ENCODE results near the gene B3GALT6.

The B3GALT6 gene

GRCh38 chr1:1274931-1275431 lies 42.9 kb downstream of the B3GALT6 start:
- Histone ChIP-seq H3K9ac (ENCODE audit: low read length) (no peak overlapping the region), H3K4me3 (ENCODE audit: low read depth, low read length) (no peak overlapping the region), H3K9me3 (ENCODE audit: insufficient read depth, low read depth, low read length) (peaks cover 4% of the 10 kb centered on the region), H3K79me1 (ENCODE audit: low read length) (peaks cover 9% of the 10 kb centered on the region), H3K36me3 (ENCODE audit: control insufficient read depth in 1 of 2, insufficient read depth in 2 of 2, low read length in 2 of 2) (peaks cover 5 to 10% of the 10 kb centered on the region in 2 experiments), H3K4me2 (ENCODE audit: low read length) (no peak overlapping the region), H2BK5ac (ENCODE audit: low read depth, low read length, poor library complexity) (no peak overlapping the region), H2BK12ac (ENCODE audit: low read length) (no peak overlapping the region), H3K27ac (ENCODE audit: low read depth, low read length) (no peak overlapping the region), H2BK120ac (ENCODE audit: insufficient read depth, low read length, poor library complexity) (no peak overlapping the region), H4K12ac (ENCODE audit: low read depth, low read length) (no peak overlapping the region), H4K8ac (ENCODE audit: low read depth, low read length) (no peak overlapping the region), H3K23ac (ENCODE audit: low read length) (no peak overlapping the region), H3K4me1 (ENCODE audit: control insufficient read depth in 1 of 2, insufficient read depth in 2 of 2, low read length in 2 of 2) (peaks cover 13 to 20% of the 10 kb centered on the region in 2 experiments), H3K14ac (ENCODE audit: low read length) (no peak overlapping the region), H2AFZ (ENCODE audit: insufficient read depth, low read length, poor library complexity) (no peak overlapping the region), H3K27me3 (ENCODE audit: insufficient read depth, low read length) (no peaks in the 10 kb centered on the region), H4K91ac (ENCODE audit: low read depth, low read length) (no peak overlapping the region), H3K4ac (ENCODE audit: low read depth, low read length) (no peak overlapping the region), H2AK5ac (ENCODE audit: low read length) (no peak overlapping the region), H3K79me2 (ENCODE audit: control insufficient read depth, insufficient read depth, low read length, poor library complexity) (peaks cover 25% of the 10 kb centered on the region), H3K18ac (ENCODE audit: low read length) (no peak overlapping the region)
- no CpG with 5 or more reads among the region's 15 CpGs for WGBS (ENCODE audit: extremely low coverage, insufficient coverage, insufficient read length)
- peak; percentile 45 to 50 for DNase-seq

GRCh38 chr1:1275836-1276235 lies 43.8 kb downstream of the B3GALT6 start:
- Histone ChIP-seq H2BK5ac (ENCODE audit: low read depth, low read length, poor library complexity) (no peak overlapping the region), H4K8ac (ENCODE audit: low read depth, low read length) (no peak overlapping the region), H3K4me3 (ENCODE audit: low read depth, low read length) (no peak overlapping the region), H4K12ac (ENCODE audit: low read depth, low read length) (no peak overlapping the region), H4K91ac (ENCODE audit: low read depth, low read length) (no peak overlapping the region), H3K14ac (ENCODE audit: low read length) (no peak overlapping the region), H3K4me1 (ENCODE audit: control insufficient read depth in 1 of 2, insufficient read depth in 2 of 2, low read length in 2 of 2) (peaks cover 13 to 17% of the 10 kb centered on the region in 2 experiments), H3K9ac (ENCODE audit: low read length) (no peak overlapping the region), H3K18ac (ENCODE audit: low read length) (no peak overlapping the region), H3K79me1 (ENCODE audit: low read length) (peaks cover 9% of the 10 kb centered on the region), H3K9me3 (ENCODE audit: insufficient read depth, low read depth, low read length) (peaks cover 4% of the 10 kb centered on the region), H3K4ac (ENCODE audit: low read depth, low read length) (no peak overlapping the region), H3K23ac (ENCODE audit: low read length) (no peak overlapping the region), H2AK5ac (ENCODE audit: low read length) (no peak overlapping the region), H2BK120ac (ENCODE audit: insufficient read depth, low read length, poor library complexity) (no peak overlapping the region), H3K79me2 (ENCODE audit: control insufficient read depth, insufficient read depth, low read length, poor library complexity) (peaks cover 21% of the 10 kb centered on the region), H3K27ac (ENCODE audit: low read depth, low read length) (no peak overlapping the region), H3K4me2 (ENCODE audit: low read length) (no peak overlapping the region), H3K27me3 (ENCODE audit: insufficient read depth, low read length) (no peaks in the 10 kb centered on the region), H2AFZ (ENCODE audit: insufficient read depth, low read length, poor library complexity) (no peak overlapping the region), H2BK12ac (ENCODE audit: low read length) (no peak overlapping the region), H3K36me3 (ENCODE audit: control insufficient read depth in 1 of 2, insufficient read depth in 2 of 2, low read length in 2 of 2) (peaks cover 2 to 5% of the 10 kb centered on the region in 2 experiments)
- DNase-seq = no peak
- no CpG with 5 or more reads among the region's 9 CpGs for WGBS (ENCODE audit: extremely low coverage, insufficient coverage, insufficient read length)

- Histone ChIP-seq H3K79me1 (ENCODE audit: low read length) (peaks cover 4% of the 10 kb centered on the region), H4K12ac (ENCODE audit: low read depth, low read length) (no peak overlapping the region), H3K23ac (ENCODE audit: low read length) (no peak overlapping the region), H3K79me2 (ENCODE audit: control insufficient read depth, insufficient read depth, low read length, poor library complexity) (peaks cover 3% of the 10 kb centered on the region), H3K4ac (ENCODE audit: low read depth, low read length) (no peak overlapping the region), H3K18ac (ENCODE audit: low read length) (no peak overlapping the region), H3K4me3 (ENCODE audit: low read depth, low read length) (no peak overlapping the region), H2BK120ac (ENCODE audit: insufficient read depth, low read length, poor library complexity) (no peak overlapping the region), H4K91ac (ENCODE audit: low read depth, low read length) (no peak overlapping the region), H3K9me3 (ENCODE audit: insufficient read depth, low read depth, low read length) (peaks cover 5% of the 10 kb centered on the region), H3K9ac (ENCODE audit: low read length) (no peak overlapping the region), H3K27me3 (ENCODE audit: insufficient read depth, low read length) (no peaks in the 10 kb centered on the region), H2AFZ (ENCODE audit: insufficient read depth, low read length, poor library complexity) (no peak overlapping the region), H3K4me2 (ENCODE audit: low read length) (no peak overlapping the region), H3K4me1 (ENCODE audit: control insufficient read depth in 1 of 2, insufficient read depth in 2 of 2, low read length in 2 of 2) (peaks cover 5 to 6% of the 10 kb centered on the region in 2 experiments), H3K14ac (ENCODE audit: low read length) (no peak overlapping the region), H3K27ac (ENCODE audit: low read depth, low read length) (no peak overlapping the region), H4K8ac (ENCODE audit: low read depth, low read length) (no peak overlapping the region), H2BK5ac (ENCODE audit: low read depth, low read length, poor library complexity) (no peak overlapping the region), H2BK12ac (ENCODE audit: low read length) (no peak overlapping the region), H3K36me3 (ENCODE audit: control insufficient read depth in 1 of 2, insufficient read depth in 2 of 2, low read length in 2 of 2) (no peaks in the 10 kb centered on the region), H2AK5ac (ENCODE audit: low read length) (no peak overlapping the region)
- no CpG with 5 or more reads among the region's 13 CpGs for WGBS (ENCODE audit: extremely low coverage, insufficient coverage, insufficient read length)
- DNase-seq = no peak
These were observed 46.6 kb downstream of the B3GALT6 start for GRCh38 chr1:1278620-1279019.

- Histone ChIP-seq H3K18ac (ENCODE audit: low read length) (no peak overlapping the region), H3K4ac (ENCODE audit: low read depth, low read length) (no peak overlapping the region), H4K12ac (ENCODE audit: low read depth, low read length) (no peak overlapping the region), H2BK120ac (ENCODE audit: insufficient read depth, low read length, poor library complexity) (no peak overlapping the region), H3K9ac (ENCODE audit: low read length) (no peak overlapping the region), H4K91ac (ENCODE audit: low read depth, low read length) (no peak overlapping the region), H3K4me2 (ENCODE audit: low read length) (no peak overlapping the region), H2AK5ac (ENCODE audit: low read length) (no peak overlapping the region), H3K79me1 (ENCODE audit: low read length) (peaks cover 2% of the 10 kb centered on the region), H3K36me3 (ENCODE audit: control insufficient read depth in 1 of 2, insufficient read depth in 2 of 2, low read length in 2 of 2) (no peaks in the 10 kb centered on the region), H2BK5ac (ENCODE audit: low read depth, low read length, poor library complexity) (no peak overlapping the region), H3K27me3 (ENCODE audit: insufficient read depth, low read length) (no peaks in the 10 kb centered on the region), H3K23ac (ENCODE audit: low read length) (no peak overlapping the region), H3K4me1 (ENCODE audit: control insufficient read depth in 1 of 2, insufficient read depth in 2 of 2, low read length in 2 of 2) (peaks cover 5 to 6% of the 10 kb centered on the region in 2 experiments), H3K14ac (ENCODE audit: low read length) (no peak overlapping the region), H3K9me3 (ENCODE audit: insufficient read depth, low read depth, low read length) (peaks cover 5% of the 10 kb centered on the region), H2BK12ac (ENCODE audit: low read length) (no peak overlapping the region), H4K8ac (ENCODE audit: low read depth, low read length) (no peak overlapping the region), H3K79me2 (ENCODE audit: control insufficient read depth, insufficient read depth, low read length, poor library complexity) (peaks cover 2% of the 10 kb centered on the region), H3K27ac (ENCODE audit: low read depth, low read length) (no peak overlapping the region), H3K4me3 (ENCODE audit: low read depth, low read length) (no peak overlapping the region), H2AFZ (ENCODE audit: insufficient read depth, low read length, poor library complexity) (no peak overlapping the region)
- WGBS (ENCODE audit: extremely low coverage, insufficient coverage, insufficient read length) = no CpG with 5 or more reads among the region's 17 CpGs
- no peak for DNase-seq
These were observed 47.0 kb downstream of the B3GALT6 start for GRCh38 chr1:1279028-1279427.

Measured in trophoblast cell (in vitro differentiated cells and primary cell).